Thyroid gland (tissue), 4 donors: ENCODE data around the gene PBXIP1. TPM values are rescaled to one million over a fixed set of nuclear protein-coding genes. Genes with fewer than 3 reads are reported as not detected.
A peak's percentile ranks its signal among the peaks of the same experiment; 100 is the strongest.

ENCODE experiments used
- DNase-seq, 2 donors: peaks; one replicate each; pipeline ENCODE4 v3.0.0-alpha.2; 2019
- H3K27ac ChIP-seq, 3 donors: fragments of 200-600 bp; sonication (generic); 1 replicate in 2 of 3; 2 replicates in 1 of 3; pipeline ENCODE4 v1.5.1; 2016 to 2019; ENCODE audit warnings: mild to moderate bottlenecking in 1 of 3, moderate library complexity in 1 of 3
- H3K27me3 ChIP-seq: fragments of 200-600 bp; sonication (generic); one replicate; pipeline ENCODE4 v1.5.1; 2019
- H3K36me3 ChIP-seq, 2 donors: fragments of 200-600 bp; sonication (generic); one replicate each; pipeline ENCODE4 v1.5.1; 2016 to 2019
- H3K4me1 ChIP-seq, 2 donors: fragments of 200-600 bp; sonication (generic); one replicate each; pipeline ENCODE4 v1.5.1; 2017 to 2019
- H3K4me3 ChIP-seq, 3 donors: fragments of 200-600 bp; sonication (generic); replicated peaks in 1 of 3; 1 replicate in 2 of 3; 2 replicates in 1 of 3; pipeline ENCODE4 v1.5.1; 2016; ENCODE audit warnings: mild to moderate bottlenecking in 1 of 3
- H3K9me3 ChIP-seq: fragments of 200-600 bp; sonication (generic); one replicate; pipeline ENCODE4 v1.5.1; 2017
- CTCF ChIP-seq, 6 experiments: fragments of 200-600 bp in 3 of 6; fragments of 450-650 bp in 3 of 6; sonication (generic) in 3 of 6; IDR thresholded peaks; one replicate each; pipeline ENCODE4 v1.5.1; 2016 to 2019; ENCODE audit warnings: antibody characterized with exemption in 6 of 6, mild to moderate bottlenecking in 2 of 6, inconsistent platforms in 1 of 6, moderate library complexity in 1 of 6
- POLR2A ChIP-seq, 2 donors: fragments of 450-650 bp; IDR thresholded peaks; one replicate each; pipeline ENCODE4 v1.6.1; 2017; ENCODE audit warnings: antibody characterized with exemption in 2 of 2, mild to moderate bottlenecking in 2 of 2, moderate library complexity in 1 of 2
- WGBS, 2 donors: methylation state at CpG; one replicate each; pipeline ENCODE4 v1.1.5; 2017; 5-methylcytosine and 5-hydroxymethylcytosine counted together
- intact Hi-C: fragments of 100-400 bp; cut with DNase I; formaldehyde crosslinking; loops from one replicate; pipeline ENCODE4 v1.15.1; 2023
- total RNA-seq, 4 donors: library from RNA; depleted of rRNA; stranded (reverse); fragments of >200 nt; gene quantifications; one replicate each; pipeline ENCODE4 v1.2.3, GENCODE V29; 2016

The PBXIP1 gene
- total RNA-seq, 4 donors from 2014 or later, result 139 to 205 (median 181) TPM

- H3K4me3 ChIP-seq, result peak overlapping the region in 1 of 3 donors; percentile 45
- WGBS, 2 donors, result 6 to 13% methylated on average over 4 to 6 of the region's 6 CpGs
- peak; percentile 63 to 65 for DNase-seq
- H3K4me1 ChIP-seq, result peaks cover 61 to 68% of the 10 kb centered on the region in 2 donors
- no peaks in the 10 kb centered on the region for H3K27me3 ChIP-seq
- no peaks in the 10 kb centered on the region for H3K9me3 ChIP-seq
- peak overlapping the region; percentile 41 to 83 (median 60) for H3K27ac ChIP-seq
- peaks cover 0 to 4% of the 10 kb centered on the region in 2 donors for H3K36me3 ChIP-seq
- intact Hi-C loops, result no loop called here
- no peak for TF ChIP-seq POLR2A (IDR thresholded peaks at IDR 0.05)
- TF ChIP-seq CTCF (IDR thresholded peaks at IDR 0.05), result no peak
Observed at GRCh38 chr1:154956544-154956941, 644 bp upstream of the PBXIP1 start.

GRCh38 chr1:154955039-154955717 is 721 bp downstream of the PBXIP1 start:
- DNase-seq, result peak; percentile 60 to 61
- WGBS, 2 donors, result 20 to 31% methylated on average over 3 to 4 of the region's 4 CpGs
- no peaks in the 10 kb centered on the region for H3K9me3 ChIP-seq
- intact Hi-C loops, result no loop called here
- H3K27me3 ChIP-seq, result no peaks in the 10 kb centered on the region
- H3K27ac ChIP-seq, result peak overlapping the region; percentile 41 to 83 (median 53)
- peaks cover 4 to 10% of the 10 kb centered on the region in 2 donors for H3K36me3 ChIP-seq
- peak overlapping the region in 2 of 3 donors; percentile 5 to 45 for H3K4me3 ChIP-seq
- peaks cover 53 to 61% of the 10 kb centered on the region in 2 donors for H3K4me1 ChIP-seq
- TF ChIP-seq CTCF (IDR thresholded peaks at IDR 0.05), result no peak
- no peak for TF ChIP-seq POLR2A (IDR thresholded peaks at IDR 0.05)

- DNase-seq, result no peak
- peaks cover 3 to 11% of the 10 kb centered on the region in 2 donors for H3K36me3 ChIP-seq
- peaks cover 53 to 60% of the 10 kb centered on the region in 2 donors for H3K4me1 ChIP-seq
- WGBS, 2 donors, result 71 to 72% methylated on average over 3 of the region's 3 CpGs
- TF ChIP-seq POLR2A (IDR thresholded peaks at IDR 0.05), result no peak
- no peak for TF ChIP-seq CTCF (IDR thresholded peaks at IDR 0.05)
- H3K9me3 ChIP-seq, result no peaks in the 10 kb centered on the region
- no peak overlapping the region for H3K4me3 ChIP-seq
- peak overlapping the region in 1 of 3 donors; percentile 23 for H3K27ac ChIP-seq
- intact Hi-C loops, result no loop called here
- H3K27me3 ChIP-seq, result no peaks in the 10 kb centered on the region
Observed at GRCh38 chr1:154954541-154954940, 1.4 kb downstream of the PBXIP1 start.

- DNase-seq, result peak; percentile 43 to 63
- TF ChIP-seq CTCF (IDR thresholded peaks at IDR 0.05) (no peak), POLR2A (IDR thresholded peaks at IDR 0.05) (no peak)
- Histone ChIP-seq H3K4me1 (peaks cover 47 to 54% of the 10 kb centered on the region in 2 donors), H3K27ac (peak overlapping the region in 1 of 3 donors; percentile 23), H3K4me3 (no peak overlapping the region), H3K27me3 (no peaks in the 10 kb centered on the region), H3K36me3 (peaks cover 0 to 11% of the 10 kb centered on the region in 2 donors), H3K9me3 (no peaks in the 10 kb centered on the region)
- intact Hi-C loops, result no loop called here
- 22 to 58% methylated on average over 2 of the region's 2 CpGs for WGBS, 2 donors
Observed at GRCh38 chr1:154953611-154954038, 2.3 kb downstream of the PBXIP1 start.

- 89 to 91% methylated on average over 6 of the region's 6 CpGs for WGBS, 2 donors
- H3K27ac ChIP-seq, result no peak overlapping the region
- peaks cover 41 to 45% of the 10 kb centered on the region in 2 donors for H3K4me1 ChIP-seq
- no peaks in the 10 kb centered on the region for H3K9me3 ChIP-seq
- peaks cover under 1 to 11% of the 10 kb centered on the region in 2 donors for H3K36me3 ChIP-seq
- no peaks in the 10 kb centered on the region for H3K27me3 ChIP-seq
- intact Hi-C loops, result no loop called here
- no peak for DNase-seq
- TF ChIP-seq POLR2A (IDR thresholded peaks at IDR 0.05) (no peak), CTCF (IDR thresholded peaks at IDR 0.05) (no peak)
- no peak overlapping the region for H3K4me3 ChIP-seq
Observed at GRCh38 chr1:154952664-154953063, 3.2 kb downstream of the PBXIP1 start.
